ENCODE results near the gene BTBD1.

The BTBD1 gene

GRCh38 chr15:82995938-82996337, 71.1 kb downstream of the BTBD1 start:
- Histone ChIP-seq H2BK15ac (ENCODE audit: low read depth, poor library complexity, severe bottlenecking) (no peak overlapping the region), H3K18ac (ENCODE audit: low read depth in 1 of 2, low read length in 2 of 2) (no peak overlapping the region), H2BK120ac (ENCODE audit: low read depth, low read length) (no peak overlapping the region), H2BK12ac (ENCODE audit: low read length in 2 of 2) (no peak overlapping the region), H4K8ac (ENCODE audit: low read length) (no peak overlapping the region), H3K14ac (ENCODE audit: low read length in 2 of 2) (no peak overlapping the region), H3K4ac (ENCODE audit: low read depth in 1 of 2, low read length in 2 of 2) (no peak overlapping the region), H3K27me3 (ENCODE audit: control insufficient read depth in 1 of 2, insufficient read depth in 1 of 2, low read length in 2 of 2) (no peaks in the 10 kb centered on the region), H2AK5ac (ENCODE audit: low read length, severe bottlenecking) (peak overlapping the region; percentile 57), H2AFZ (ENCODE audit: low read depth, low read length) (no peak overlapping the region), H3K79me1 (replicated peaks; ENCODE audit: low read length, poor library complexity, severe bottlenecking) (peaks cover 3% of the 10 kb centered on the region), H3K36me3 (ENCODE audit: control insufficient read depth in 1 of 2, insufficient read depth in 2 of 2, low read depth in 1 of 2, low read length in 2 of 2) (peaks cover 3 to 6% of the 10 kb centered on the region in 2 experiments), H4K91ac (ENCODE audit: low read length) (no peak overlapping the region), H2BK5ac (ENCODE audit: low read depth, low read length, poor library complexity, severe bottlenecking) (no peak overlapping the region), H3K4me2 (ENCODE audit: low read length, poor library complexity, severe bottlenecking) (no peak overlapping the region), H3K9me3 (ENCODE audit: control insufficient read depth, low read length) (no peaks in the 10 kb centered on the region), H3K4me3 (ENCODE audit: insufficient read depth in 1 of 2, low read depth in 1 of 2, low read length in 2 of 2) (no peak overlapping the region), H3K27ac (ENCODE audit: low read length, poor library complexity, severe bottlenecking) (no peak overlapping the region), H3K23ac (ENCODE audit: low read length in 2 of 2) (no peak overlapping the region), H3K4me1 (ENCODE audit: control insufficient read depth, insufficient read depth, low read depth, low read length) (peaks cover 4% of the 10 kb centered on the region), H3K9ac (ENCODE audit: low read length) (peak overlapping the region; percentile 58)
- 100% methylated on average over 1 of the region's 3 CpGs for WGBS
- peak; percentile 37 for DNase-seq

DNA sequence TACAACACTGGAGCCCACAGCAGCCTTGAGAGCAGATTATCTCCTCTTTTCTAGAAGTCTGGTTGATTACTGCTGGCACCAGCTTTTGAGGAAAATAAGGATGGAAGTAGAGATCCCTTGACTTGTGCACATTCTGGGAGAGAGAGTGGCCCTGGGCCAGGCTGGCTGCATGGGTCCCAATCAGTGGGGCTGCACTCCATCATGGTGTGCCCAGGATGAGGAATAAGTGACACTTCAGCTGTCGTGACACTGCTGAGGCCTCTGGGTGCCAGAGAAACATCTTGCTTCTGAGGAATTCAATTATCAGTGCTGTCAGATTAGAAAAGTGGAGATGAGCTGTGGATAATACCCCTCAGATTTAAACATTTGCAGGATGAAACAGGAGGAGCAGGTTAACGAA, 72.0 kb downstream of the BTBD1 start:
- no peaks in the 10 kb centered on the region for H3K9me3 ChIP-seq (ENCODE audit: control insufficient read depth, low read length)
- no peak overlapping the region for H2BK120ac ChIP-seq (ENCODE audit: low read depth, low read length)
- peaks cover 2% of the 10 kb centered on the region for H3K4me1 ChIP-seq (ENCODE audit: control insufficient read depth, insufficient read depth, low read depth, low read length)
- no peak overlapping the region for H3K23ac ChIP-seq (ENCODE audit: low read length in 2 of 2)
- H3K27me3 ChIP-seq (ENCODE audit: control insufficient read depth in 1 of 2, insufficient read depth in 1 of 2, low read length in 2 of 2), result no peaks in the 10 kb centered on the region
- H3K14ac ChIP-seq (ENCODE audit: low read length in 2 of 2), result no peak overlapping the region
- peaks cover 3% of the 10 kb centered on the region for H3K79me1 ChIP-seq (replicated peaks; ENCODE audit: low read length, poor library complexity, severe bottlenecking)
- H3K4me2 ChIP-seq (ENCODE audit: low read length, poor library complexity, severe bottlenecking), result no peak overlapping the region
- H2BK5ac ChIP-seq (ENCODE audit: low read depth, low read length, poor library complexity, severe bottlenecking), result no peak overlapping the region
- DNase-seq, result no peak
- H3K4ac ChIP-seq (ENCODE audit: low read depth in 1 of 2, low read length in 2 of 2), result no peak overlapping the region
- no peak overlapping the region for H4K8ac ChIP-seq (ENCODE audit: low read length)
- no peak overlapping the region for H3K18ac ChIP-seq (ENCODE audit: low read depth in 1 of 2, low read length in 2 of 2)
- no peak overlapping the region for H2BK15ac ChIP-seq (ENCODE audit: low read depth, poor library complexity, severe bottlenecking)
- no peak overlapping the region for H3K4me3 ChIP-seq (ENCODE audit: insufficient read depth in 1 of 2, low read depth in 1 of 2, low read length in 2 of 2)
- no peak overlapping the region for H4K91ac ChIP-seq (ENCODE audit: low read length)
- no peak overlapping the region for H2AFZ ChIP-seq (ENCODE audit: low read depth, low read length)
- H2BK12ac ChIP-seq (ENCODE audit: low read length in 2 of 2), result no peak overlapping the region
- peaks cover 3 to 12% of the 10 kb centered on the region in 2 experiments for H3K36me3 ChIP-seq (ENCODE audit: control insufficient read depth in 1 of 2, insufficient read depth in 2 of 2, low read depth in 1 of 2, low read length in 2 of 2)
- H3K9ac ChIP-seq (ENCODE audit: low read length), result no peak overlapping the region
- WGBS, result 94% methylated on average over 2 of the region's 2 CpGs
- no peak overlapping the region for H3K27ac ChIP-seq (ENCODE audit: low read length, poor library complexity, severe bottlenecking)
- H2AK5ac ChIP-seq (ENCODE audit: low read length, severe bottlenecking), result no peak overlapping the region

DNA sequence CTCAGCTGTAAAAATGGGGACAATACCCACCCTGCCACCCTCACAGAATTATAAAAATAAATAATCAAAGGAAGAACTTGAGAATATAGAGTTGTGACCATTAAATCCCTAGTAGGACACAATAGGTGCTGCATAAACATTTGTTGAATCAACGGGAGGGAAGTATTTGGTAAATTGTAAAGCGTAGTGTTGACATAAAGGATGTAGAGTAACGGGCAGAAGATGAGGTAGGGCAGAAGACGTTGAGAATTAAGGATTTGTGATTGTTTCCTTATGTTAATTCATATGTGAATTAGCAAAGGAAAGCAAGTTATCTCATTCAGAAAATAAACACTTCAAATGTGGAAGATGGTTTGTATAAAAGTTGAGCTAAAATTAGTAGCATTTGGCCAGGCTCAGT, 73.9 kb downstream of the BTBD1 start:
- H2BK5ac ChIP-seq (ENCODE audit: low read depth, low read length, poor library complexity, severe bottlenecking), result no peak overlapping the region
- no peak overlapping the region for H2BK15ac ChIP-seq (ENCODE audit: low read depth, poor library complexity, severe bottlenecking)
- H3K4ac ChIP-seq (ENCODE audit: low read depth in 1 of 2, low read length in 2 of 2), result no peak overlapping the region
- H3K27me3 ChIP-seq (ENCODE audit: control insufficient read depth in 1 of 2, insufficient read depth in 1 of 2, low read length in 2 of 2), result no peaks in the 10 kb centered on the region
- peaks cover 7 to 28% of the 10 kb centered on the region in 2 experiments for H3K36me3 ChIP-seq (ENCODE audit: control insufficient read depth in 1 of 2, insufficient read depth in 2 of 2, low read depth in 1 of 2, low read length in 2 of 2)
- no peak overlapping the region for H2AK5ac ChIP-seq (ENCODE audit: low read length, severe bottlenecking)
- no peaks in the 10 kb centered on the region for H3K9me3 ChIP-seq (ENCODE audit: control insufficient read depth, low read length)
- no peak overlapping the region for H4K91ac ChIP-seq (ENCODE audit: low read length)
- H3K4me2 ChIP-seq (ENCODE audit: low read length, poor library complexity, severe bottlenecking), result no peak overlapping the region
- peaks cover 7% of the 10 kb centered on the region for H3K79me1 ChIP-seq (replicated peaks; ENCODE audit: low read length, poor library complexity, severe bottlenecking)
- no peak overlapping the region for H3K9ac ChIP-seq (ENCODE audit: low read length)
- no peak overlapping the region for H2BK12ac ChIP-seq (ENCODE audit: low read length in 2 of 2)
- 93% methylated on average over 4 of the region's 4 CpGs for WGBS
- H3K14ac ChIP-seq (ENCODE audit: low read length in 2 of 2), result no peak overlapping the region
- H3K4me1 ChIP-seq (ENCODE audit: control insufficient read depth, insufficient read depth, low read depth, low read length), result peaks cover 2% of the 10 kb centered on the region
- no peak overlapping the region for H4K8ac ChIP-seq (ENCODE audit: low read length)
- no peak overlapping the region for H3K23ac ChIP-seq (ENCODE audit: low read length in 2 of 2)
- no peak overlapping the region for H2AFZ ChIP-seq (ENCODE audit: low read depth, low read length)
- H3K27ac ChIP-seq (ENCODE audit: low read length, poor library complexity, severe bottlenecking), result no peak overlapping the region
- no peak for DNase-seq
- no peak overlapping the region for H3K18ac ChIP-seq (ENCODE audit: low read depth in 1 of 2, low read length in 2 of 2)
- H3K4me3 ChIP-seq (ENCODE audit: insufficient read depth in 1 of 2, low read depth in 1 of 2, low read length in 2 of 2), result no peak overlapping the region
- H2BK120ac ChIP-seq (ENCODE audit: low read depth, low read length), result no peak overlapping the region

DNA sequence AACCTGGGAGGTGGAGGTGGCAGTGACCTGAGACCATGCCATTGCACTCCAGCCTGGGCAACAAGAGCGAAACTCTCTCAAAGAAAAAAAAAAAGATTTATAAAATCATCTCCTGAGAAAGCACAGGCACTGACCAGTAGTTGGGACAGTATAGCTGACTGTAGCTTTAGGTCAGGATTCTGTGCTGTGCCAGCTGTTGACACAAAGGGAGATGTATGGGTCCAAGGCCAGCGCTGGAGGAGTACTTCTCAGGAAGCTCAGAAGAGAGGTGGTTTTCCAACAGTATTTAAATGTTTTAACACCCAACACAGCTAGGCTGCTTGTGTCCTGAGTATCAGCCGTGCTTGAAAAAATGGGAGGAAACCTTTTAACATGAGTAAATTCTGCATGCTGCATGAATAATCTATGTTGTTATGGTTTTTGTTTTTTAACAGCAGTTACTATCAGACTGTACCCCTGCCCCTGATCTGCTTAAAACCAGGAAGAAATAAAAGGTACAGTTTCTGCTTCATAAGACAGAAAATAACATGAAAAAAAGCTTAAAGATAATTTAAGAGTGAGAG, 74.5 kb downstream of the BTBD1 start:
- Histone ChIP-seq H2BK12ac (ENCODE audit: low read length in 2 of 2) (no peak overlapping the region), H2BK5ac (ENCODE audit: low read depth, low read length, poor library complexity, severe bottlenecking) (no peak overlapping the region), H2BK120ac (ENCODE audit: low read depth, low read length) (no peak overlapping the region), H2BK15ac (ENCODE audit: low read depth, poor library complexity, severe bottlenecking) (no peak overlapping the region), H3K27me3 (ENCODE audit: control insufficient read depth in 1 of 2, insufficient read depth in 1 of 2, low read length in 2 of 2) (no peaks in the 10 kb centered on the region), H4K91ac (ENCODE audit: low read length) (no peak overlapping the region), H3K79me1 (replicated peaks; ENCODE audit: low read length, poor library complexity, severe bottlenecking) (peaks cover 12% of the 10 kb centered on the region), H3K27ac (ENCODE audit: low read length, poor library complexity, severe bottlenecking) (no peak overlapping the region), H3K14ac (ENCODE audit: low read length in 2 of 2) (no peak overlapping the region), H3K4ac (ENCODE audit: low read depth in 1 of 2, low read length in 2 of 2) (no peak overlapping the region), H3K4me1 (ENCODE audit: control insufficient read depth, insufficient read depth, low read depth, low read length) (peaks cover 4% of the 10 kb centered on the region), H2AFZ (ENCODE audit: low read depth, low read length) (no peak overlapping the region), H4K8ac (ENCODE audit: low read length) (no peak overlapping the region), H2AK5ac (ENCODE audit: low read length, severe bottlenecking) (no peak overlapping the region), H3K18ac (ENCODE audit: low read depth in 1 of 2, low read length in 2 of 2) (no peak overlapping the region), H3K4me2 (ENCODE audit: low read length, poor library complexity, severe bottlenecking) (no peak overlapping the region), H3K23ac (ENCODE audit: low read length in 2 of 2) (no peak overlapping the region), H3K4me3 (ENCODE audit: insufficient read depth in 1 of 2, low read depth in 1 of 2, low read length in 2 of 2) (no peak overlapping the region), H3K9me3 (ENCODE audit: control insufficient read depth, low read length) (no peaks in the 10 kb centered on the region), H3K36me3 (ENCODE audit: control insufficient read depth in 1 of 2, insufficient read depth in 2 of 2, low read depth in 1 of 2, low read length in 2 of 2) (peaks cover 13 to 30% of the 10 kb centered on the region in 2 experiments), H3K9ac (ENCODE audit: low read length) (no peak overlapping the region)
- DNase-seq, result no peak
- no CpG with 5 or more reads among the region's 3 CpGs for WGBS

Measured in mesenchymal stem cell (in vitro differentiated cells and primary cell).